Measurements from ENCODE around the gene SHOC2. TPM values are rescaled to one million over a fixed set of nuclear protein-coding genes. Genes with fewer than 3 reads are reported as not detected.

The SHOC2 gene
- total and polyA plus RNA-seq, 2 of the 8 experiments (the other 6 are each of a cell fraction or from before 2014, with no cell fraction given): 7.6 to 28.2 TPM

DNA sequence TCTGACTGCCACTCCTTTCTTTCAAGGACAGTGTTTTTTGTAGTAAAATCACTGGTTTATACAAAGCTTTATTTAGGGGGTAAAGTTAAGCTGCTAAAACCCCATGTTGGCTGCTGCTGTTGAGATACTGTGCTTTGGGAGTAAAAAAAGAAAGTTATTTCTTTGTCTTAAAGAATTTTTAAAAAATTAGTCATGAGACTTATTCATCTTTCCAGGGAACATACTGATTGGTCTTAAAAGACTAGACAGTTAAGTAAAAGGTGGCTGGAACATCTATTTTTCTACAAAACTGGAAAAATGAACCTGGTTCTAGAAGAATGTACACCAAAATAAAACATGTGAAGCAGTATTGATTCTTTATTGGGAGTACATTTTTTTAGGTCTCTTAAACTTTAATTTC lies 21.0 kb upstream of the SHOC2 start (continued):
- TF ChIP-seq, protein P1, sequence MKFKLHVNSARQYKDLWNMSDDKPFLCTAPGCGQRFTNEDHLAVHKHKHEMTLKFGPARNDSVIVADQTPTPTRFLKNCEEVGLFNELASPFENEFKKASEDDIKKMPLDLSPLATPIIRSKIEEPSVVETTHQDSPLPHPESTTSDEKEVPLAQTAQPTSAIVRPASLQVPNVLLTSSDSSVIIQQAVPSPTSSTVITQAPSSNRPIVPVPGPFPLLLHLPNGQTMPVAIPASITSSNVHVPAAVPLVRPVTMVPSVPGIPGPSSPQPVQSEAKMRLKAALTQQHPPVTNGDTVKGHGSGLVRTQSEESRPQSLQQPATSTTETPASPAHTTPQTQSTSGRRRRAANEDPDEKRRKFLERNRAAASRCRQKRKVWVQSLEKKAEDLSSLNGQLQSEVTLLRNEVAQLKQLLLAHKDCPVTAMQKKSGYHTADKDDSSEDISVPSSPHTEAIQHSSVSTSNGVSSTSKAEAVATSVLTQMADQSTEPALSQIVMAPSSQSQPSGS (IDR thresholded peaks at IDR 0.05; ENCODE audit: low read length): no peak
- TF ChIP-seq KDM4A (IDR thresholded peaks at IDR 0.05; ENCODE audit: low read depth, low read length, severe bottlenecking): no peak

Data from H1 (cell line).